Measurements from ENCODE around the gene CASP5. TPM values are rescaled to one million over a fixed set of nuclear protein-coding genes. Genes with fewer than 3 reads are reported as not detected.

Gene CASP5
- total RNA-seq, 1 donor from 2014 or later: not detected

- TF ChIP-seq CTCF (IDR thresholded peaks at IDR 0.05; ENCODE audit: unreplicated experiment): no peak
- no peak for DNase-seq (ENCODE audit: low spot score, unreplicated experiment)
- H3K36me3 Mint-ChIP-seq (ENCODE audit: insufficient read depth): no peaks in the 10 kb centered on the region
- H3K4me3 Mint-ChIP-seq (ENCODE audit: low read depth): no peak overlapping the region
- no peaks in the 10 kb centered on the region for H3K4me1 Mint-ChIP-seq (ENCODE audit: low read depth)
- H3K9me3 Mint-ChIP-seq (ENCODE audit: low read depth): peaks cover 3% of the 10 kb centered on the region
- H3K27me3 Mint-ChIP-seq: no peaks in the 10 kb centered on the region
- H3K27ac Mint-ChIP-seq: no peak overlapping the region
Observed at GRCh38 chr11:104956528-104956927, 66.4 kb downstream of the CASP5 start.

DNA sequence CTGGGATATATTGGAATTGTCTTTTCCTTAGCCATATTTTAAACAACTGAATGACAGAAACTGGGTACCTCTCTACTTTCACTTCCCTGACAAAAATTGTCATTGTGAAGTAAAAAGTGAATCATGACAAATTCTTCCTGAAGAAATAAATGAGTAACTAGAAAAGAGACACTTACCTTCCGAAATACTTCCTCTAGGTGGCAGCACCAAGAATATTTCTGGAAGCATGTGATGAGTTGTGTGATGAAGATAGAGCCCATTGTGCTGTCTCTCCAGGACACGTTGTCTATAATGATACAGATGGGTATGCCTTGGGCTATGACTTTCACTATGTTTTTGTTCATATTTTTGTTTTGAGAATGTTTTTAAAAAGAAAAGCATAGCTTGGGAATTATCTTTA is 76.1 kb downstream of the CASP5 start:
- Mint-ChIP-seq H3K4me3 (ENCODE audit: low read depth) (no peak overlapping the region), H3K27me3 (no peaks in the 10 kb centered on the region), H3K36me3 (ENCODE audit: insufficient read depth) (no peaks in the 10 kb centered on the region), H3K27ac (no peak overlapping the region), H3K9me3 (ENCODE audit: low read depth) (no peaks in the 10 kb centered on the region), H3K4me1 (ENCODE audit: low read depth) (peaks cover 1% of the 10 kb centered on the region)
- no peak for DNase-seq (ENCODE audit: low spot score, unreplicated experiment)
- TF ChIP-seq CTCF (IDR thresholded peaks at IDR 0.05; ENCODE audit: unreplicated experiment): peak; percentile 40

Other genes starting within 250 kb of the CASP5 start
- not detected in 2 replicates for gene CASP12, start 124.7 kb downstream of the CASP5 start, total RNA-seq
- gene CASP4, start 54.6 kb downstream of the CASP5 start, total RNA-seq: 0.98 TPM in 1 of 2 replicates, not detected in the other
- not detected in 2 replicates for gene CASP1, start 12.0 kb upstream of the CASP5 start, total RNA-seq
- gene CARD16, start 22.2 kb upstream of the CASP5 start, total RNA-seq: not detected in 2 replicates
- gene CARD18, start 116.6 kb upstream of the CASP5 start, total RNA-seq: not detected in 2 replicates